ENCODE results near the gene RRP1.

The RRP1 gene

GRCh38 chr21:43758811-43759210 lies 30.6 kb upstream of the RRP1 start:
- no peak for DNase-seq (ENCODE audit: low read depth, low spot score)

GRCh38 chr21:43759651-43760050 lies 29.7 kb upstream of the RRP1 start:
- DNase-seq (ENCODE audit: low read depth, low spot score): no peak

GRCh38 chr21:43760391-43760958 lies 28.9 kb upstream of the RRP1 start:
- DNase-seq (ENCODE audit: low read depth, low spot score): no peak

GRCh38 chr21:43761886-43762285 lies 27.5 kb upstream of the RRP1 start:
- DNase-seq (ENCODE audit: low read depth, low spot score): no peak

- DNase-seq (ENCODE audit: low read depth, low spot score): no peak
Observed at GRCh38 chr21:43762303-43763128, 26.9 kb upstream of the RRP1 start.

- no peak for DNase-seq (ENCODE audit: low read depth, low spot score)
Observed at GRCh38 chr21:43763901-43764523, 25.4 kb upstream of the RRP1 start.

- no peak for DNase-seq (ENCODE audit: low read depth, low spot score)
Observed at GRCh38 chr21:43764576-43765495, 24.5 kb upstream of the RRP1 start.

- DNase-seq (ENCODE audit: low read depth, low spot score): no peak
Observed at GRCh38 chr21:43766734-43767497, 22.5 kb upstream of the RRP1 start.

GRCh38 chr21:43767498-43767983 lies 21.8 kb upstream of the RRP1 start:
- DNase-seq (ENCODE audit: low read depth, low spot score): no peak

GRCh38 chr21:43767984-43768867 lies 21.2 kb upstream of the RRP1 start:
- peak; percentile 71 for DNase-seq (ENCODE audit: low read depth, low spot score)

GRCh38 chr21:43768868-43769167 lies 20.6 kb upstream of the RRP1 start:
- no peak for DNase-seq (ENCODE audit: low read depth, low spot score)

- DNase-seq (ENCODE audit: low read depth, low spot score): no peak
Observed at GRCh38 chr21:43769325-43769958, 19.9 kb upstream of the RRP1 start.

GRCh38 chr21:43770066-43770655 lies 19.2 kb upstream of the RRP1 start:
- DNase-seq (ENCODE audit: low read depth, low spot score): no peak

GRCh38 chr21:43771199-43771675 lies 18.1 kb upstream of the RRP1 start:
- DNase-seq (ENCODE audit: low read depth, low spot score): no peak

GRCh38 chr21:43771698-43772424 lies 17.5 kb upstream of the RRP1 start:
- no peak for DNase-seq (ENCODE audit: low read depth, low spot score)

GRCh38 chr21:43772425-43772821 lies 17.0 kb upstream of the RRP1 start:
- DNase-seq (ENCODE audit: low read depth, low spot score): no peak

GRCh38 chr21:43774163-43774562 lies 15.2 kb upstream of the RRP1 start:
- no peak for DNase-seq (ENCODE audit: low read depth, low spot score)

- no peak for DNase-seq (ENCODE audit: low read depth, low spot score)
Observed at GRCh38 chr21:43775190-43775589, 14.2 kb upstream of the RRP1 start.
